HG02759 (cell line): ENCODE results near the gene PRDX5.

Experiments
- ATAC-seq: cut with Tn5 transposase; IDR thresholded peaks from one replicate; pipeline ENCODE4 v1.9.1; 2021; ENCODE audit warnings: mild to moderate bottlenecking, moderate library complexity; ENCODE audit not compliant: unreplicated experiment

PRDX5 gene

GRCh38 chr11:64317961-64318765, at the start of gene PRDX5:
TSS of gene PRDX5 (plus strand) at chr11:64318121. CDS start at chr11:64318216, 95 bp downstream.
- ATAC-seq = peak; percentile 81

GRCh38 chr11:64268893-64269539, 48.9 kb upstream of the PRDX5 start:
- ATAC-seq = peak; percentile 13

- ATAC-seq = peak; percentile 72
Measured at GRCh38 chr11:64269540-64270220, 48.2 kb upstream of the PRDX5 start.

- no peak for ATAC-seq
Measured at GRCh38 chr11:64275031-64275800, 42.7 kb upstream of the PRDX5 start.

- ATAC-seq = no peak
Measured at GRCh38 chr11:64275841-64276240, 42.1 kb upstream of the PRDX5 start.

GRCh38 chr11:64276653-64277431, 41.1 kb upstream of the PRDX5 start:
- ATAC-seq = no peak

GRCh38 chr11:64278576-64279190, 39.2 kb upstream of the PRDX5 start:
- ATAC-seq = no peak

GRCh38 chr11:64281957-64282770, 35.8 kb upstream of the PRDX5 start:
- ATAC-seq = no peak

GRCh38 chr11:64283092-64283491, 34.8 kb upstream of the PRDX5 start:
- ATAC-seq = no peak

GRCh38 chr11:64284048-64284961, 33.6 kb upstream of the PRDX5 start, which contains the start of gene BAD:
TSS of gene BAD (minus strand) at chr11:64284665. CDS start at chr11:64284368, 297 bp downstream.
- peak; percentile 74 for ATAC-seq

- ATAC-seq = peak; percentile 66
Measured at GRCh38 chr11:64284962-64285884, 32.7 kb upstream of the PRDX5 start, which contains the start of gene GPR137. TSS of gene GPR137 (plus strand) at chr11:64285848. CDS start at chr11:64286525, 677 bp downstream.

GRCh38 chr11:64285885-64286800, 31.8 kb upstream of the PRDX5 start:
- ATAC-seq = peak; percentile 0

- ATAC-seq = no peak
Measured at GRCh38 chr11:64286801-64287159, 31.1 kb upstream of the PRDX5 start.

- no peak for ATAC-seq
Measured at GRCh38 chr11:64287676-64288352, 30.1 kb upstream of the PRDX5 start.

GRCh38 chr11:64288353-64288750, 29.6 kb upstream of the PRDX5 start:
- ATAC-seq = no peak
